GM19193 (cell line): ENCODE data around the gene FOLR2.

ENCODE experiments used
- POLR2A ChIP-seq: IDR thresholded peaks from 4 replicates; pipeline ENCODE4 v1.6.1; 2011; ENCODE audit not compliant: insufficient read depth, insufficient read length; ENCODE audit errors: extremely low read depth

Gene FOLR2

DNA sequence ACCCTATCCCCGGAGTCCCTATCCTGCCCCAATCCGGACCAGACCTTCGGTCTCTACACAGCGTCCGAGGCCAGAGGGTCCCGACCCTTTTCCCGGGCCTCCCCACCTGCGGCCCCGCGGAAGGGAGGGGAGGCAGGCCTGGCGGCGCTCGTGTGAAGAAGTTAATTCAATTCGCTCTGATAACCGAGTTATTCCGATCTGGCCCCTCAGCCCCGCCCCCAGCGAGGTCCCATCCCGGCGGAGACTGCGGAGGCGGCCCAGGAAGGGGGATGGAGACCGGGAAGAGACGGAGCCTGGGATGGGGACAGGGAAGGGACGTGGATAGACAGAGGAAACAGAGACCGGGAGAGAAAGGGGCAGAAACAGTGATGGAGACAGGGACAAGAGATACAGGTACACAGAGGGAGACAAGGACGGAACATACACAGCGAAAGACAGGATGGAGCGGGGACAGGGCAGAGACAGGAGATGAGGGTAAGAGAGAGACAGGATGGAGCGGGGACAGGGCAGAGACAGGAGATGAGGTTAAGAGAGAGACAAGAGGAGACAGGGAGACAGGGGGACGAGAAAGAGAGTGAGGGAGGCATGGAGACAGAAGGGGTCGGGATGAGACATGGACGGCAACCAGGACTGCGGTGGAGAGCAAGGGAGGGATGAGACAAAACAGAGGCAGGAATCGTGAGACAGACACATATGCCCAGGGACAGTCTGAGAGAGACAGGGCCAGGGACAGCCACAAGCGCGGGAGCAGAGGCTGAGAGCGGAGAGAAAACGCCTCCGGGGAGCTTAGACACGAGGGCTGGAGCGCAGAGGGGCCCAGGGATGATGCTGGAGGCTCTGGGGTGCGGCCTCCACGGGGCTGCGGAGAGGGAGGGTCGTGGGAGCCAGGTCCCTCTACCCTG is 28.0 kb downstream of the FOLR2 start:
- no peak for TF ChIP-seq POLR2A

DNA sequence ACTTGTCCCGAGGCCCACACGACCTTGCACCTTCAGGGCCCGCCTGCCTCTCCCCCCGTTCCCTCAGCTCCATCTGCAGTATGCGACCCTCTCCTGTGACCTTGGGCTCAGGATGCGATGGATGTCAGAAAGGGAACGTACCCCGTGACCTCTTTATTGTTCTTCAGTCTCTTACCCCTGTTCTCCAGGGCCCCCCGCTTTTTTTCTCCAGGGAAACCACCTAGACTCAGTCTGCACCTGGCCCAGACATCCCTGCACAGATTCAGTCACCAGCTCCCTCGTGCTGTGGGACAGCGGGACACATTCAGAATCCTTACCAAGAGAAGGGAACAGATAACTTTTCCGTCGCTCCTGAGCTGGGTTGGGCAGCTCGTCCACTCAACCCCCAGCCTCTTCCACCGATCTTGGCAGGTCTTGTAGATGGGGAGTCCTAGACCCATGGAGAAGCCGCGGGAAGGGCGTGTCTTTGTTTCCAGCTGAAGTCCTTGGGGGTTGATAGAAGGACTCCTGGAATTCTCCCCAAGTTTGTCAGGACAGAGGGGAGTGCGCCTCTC is 28.7 kb downstream of the FOLR2 start:
- TF ChIP-seq POLR2A, result no peak

DNA sequence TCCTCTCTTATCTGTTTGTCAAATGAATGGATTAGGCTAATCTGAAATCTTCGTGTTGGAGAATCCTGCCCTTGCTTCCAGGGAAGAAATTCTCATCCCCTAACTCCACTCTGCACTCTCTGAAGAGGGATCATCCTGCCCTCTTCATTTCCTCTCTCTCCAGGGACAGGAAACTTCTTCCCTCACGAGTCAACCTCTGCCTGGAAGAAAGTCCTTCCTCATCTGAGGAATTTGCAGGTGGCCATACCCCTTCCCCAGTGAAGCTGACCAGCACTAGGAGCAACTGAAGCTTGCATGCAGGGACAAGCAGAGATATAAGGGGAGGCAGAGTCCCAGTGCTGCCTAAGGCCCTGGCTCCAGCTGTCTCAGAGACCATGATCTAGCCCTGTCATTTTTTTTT is 31.0 kb downstream of the FOLR2 start:
- TF ChIP-seq POLR2A, result no peak

GRCh38 chr11:72249961-72250360 is 33.4 kb downstream of the FOLR2 start:
- no peak for TF ChIP-seq POLR2A

DNA sequence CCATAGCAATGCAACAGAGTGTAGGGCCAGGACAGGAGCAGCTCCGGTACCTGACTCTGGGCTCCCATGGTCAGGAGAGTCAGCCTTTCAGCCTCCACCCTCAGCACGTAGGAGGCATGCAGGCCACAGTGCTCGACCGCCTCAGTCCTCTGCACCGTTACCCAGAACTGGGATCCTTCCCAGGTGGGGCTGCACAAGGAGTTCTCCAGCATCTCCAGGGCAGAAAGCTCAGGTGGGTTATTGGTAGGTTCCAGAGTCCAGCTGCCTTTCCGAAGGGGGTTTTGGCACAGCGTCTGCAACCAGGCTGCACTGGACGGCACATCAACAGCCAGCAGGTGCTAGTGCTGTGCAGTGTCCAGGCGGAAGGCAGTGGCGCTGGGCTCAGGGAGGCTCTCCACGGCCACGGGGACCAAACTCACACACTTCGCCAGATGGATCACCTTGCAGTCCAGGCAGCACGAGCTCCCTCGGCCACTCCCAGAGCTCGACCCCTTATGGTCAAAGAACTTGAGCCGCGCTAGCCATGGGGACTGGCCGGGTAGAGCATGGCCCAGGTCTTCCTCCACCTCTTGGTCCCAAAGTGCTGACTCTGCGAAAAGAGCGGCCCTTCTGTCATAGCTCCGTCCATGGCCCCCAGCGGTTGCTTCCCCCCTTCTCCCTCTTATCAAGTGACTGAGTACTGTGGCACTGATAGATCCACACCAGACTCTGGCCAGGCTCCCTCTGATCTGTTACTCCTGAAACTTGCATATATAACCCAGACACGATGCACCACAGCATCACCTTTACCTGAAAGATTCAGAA is 34.3 kb downstream of the FOLR2 start:
- TF ChIP-seq POLR2A, result no peak

GRCh38 chr11:72251614-72252013 is 35.0 kb downstream of the FOLR2 start:
- TF ChIP-seq POLR2A, result no peak

DNA sequence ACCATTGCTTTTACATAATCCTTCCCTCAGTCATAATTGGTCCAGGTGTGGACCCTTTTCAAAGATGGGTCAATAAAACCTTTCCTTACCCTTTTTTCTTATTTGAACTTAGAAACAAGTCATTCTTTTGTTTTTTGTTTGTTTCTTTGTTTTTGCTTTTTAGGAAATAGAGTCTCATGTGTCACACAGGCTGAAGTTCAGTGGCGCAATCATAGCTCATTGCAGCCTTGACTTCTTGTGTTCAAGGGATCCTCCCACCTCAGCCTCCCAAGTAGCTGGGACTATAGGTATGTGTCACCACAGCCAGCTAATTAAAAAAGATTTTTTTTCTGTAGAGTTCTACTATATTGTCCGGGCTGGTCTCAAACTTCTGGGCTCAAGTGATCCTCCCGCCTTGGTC is 36.8 kb downstream of the FOLR2 start:
- no peak for TF ChIP-seq POLR2A

DNA sequence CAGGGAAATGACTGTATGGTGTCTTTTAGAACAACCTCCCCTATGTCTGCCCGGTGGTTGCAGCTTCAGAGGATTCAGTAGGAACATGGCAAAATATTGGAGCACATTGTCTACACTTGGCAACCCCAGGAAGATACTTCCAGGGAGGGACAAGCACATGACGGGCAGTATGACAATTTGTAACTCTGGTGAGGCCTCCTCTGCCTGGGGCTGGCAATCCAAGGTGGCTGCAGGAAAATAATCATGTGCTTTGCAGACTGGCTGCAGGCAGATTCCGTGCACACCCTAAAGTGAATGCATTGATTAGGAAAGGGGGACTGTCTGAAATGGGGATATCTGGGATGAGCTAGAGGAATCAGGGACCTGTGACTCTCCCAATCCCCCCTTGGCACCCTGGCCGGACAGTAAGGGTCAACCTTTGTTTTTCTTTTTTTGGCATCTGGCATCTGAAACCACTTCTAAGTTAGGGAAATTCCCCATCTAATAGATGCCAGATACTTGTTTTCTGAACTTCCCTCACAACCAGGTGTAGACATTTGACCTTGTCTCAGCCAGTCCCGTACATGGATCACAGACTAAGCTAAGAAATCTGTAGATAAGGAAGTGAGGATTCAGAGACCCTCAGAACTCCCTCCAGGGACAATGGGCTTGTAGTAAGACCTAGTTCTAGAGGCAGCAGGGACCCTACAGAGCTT is 37.9 kb downstream of the FOLR2 start:
- TF ChIP-seq POLR2A, result no peak

DNA sequence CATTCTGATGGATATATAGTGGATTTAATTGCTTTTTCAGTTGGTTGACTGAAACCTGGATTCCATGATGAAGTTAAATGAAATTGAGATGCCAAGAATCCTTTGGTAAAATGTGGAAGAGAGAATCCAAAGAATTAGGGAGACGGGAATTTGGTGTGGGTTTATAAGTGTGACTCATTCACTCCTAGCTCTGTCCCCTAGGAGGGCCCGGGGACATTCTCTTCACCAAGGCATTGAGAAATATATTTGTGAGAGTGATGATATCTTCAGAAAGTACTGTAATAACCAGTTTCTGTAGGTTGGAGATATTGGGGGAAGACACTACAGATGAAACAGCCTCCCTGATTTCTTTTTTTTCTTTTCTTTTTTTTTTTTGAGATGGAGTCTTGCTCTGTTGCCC is 41.0 kb downstream of the FOLR2 start:
- no peak for TF ChIP-seq POLR2A

DNA sequence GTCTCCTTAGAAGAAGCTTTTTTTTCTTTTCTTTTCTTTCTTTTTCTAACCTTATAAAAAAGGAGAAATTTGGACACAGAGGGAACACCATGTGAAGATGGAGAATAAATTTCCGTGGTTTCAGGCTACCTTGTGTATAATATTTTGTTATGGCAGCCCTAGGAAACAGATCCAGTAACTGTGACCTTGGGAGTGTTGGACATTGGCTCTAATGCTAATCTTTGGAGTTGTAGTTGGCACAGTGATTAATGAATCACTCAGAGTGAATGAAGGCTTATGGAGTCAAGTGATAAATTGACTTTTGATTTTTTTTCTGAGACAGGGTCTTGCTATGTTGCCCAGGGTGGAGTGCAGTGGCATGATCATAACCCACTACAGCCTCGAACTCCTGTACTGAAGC is 42.9 kb downstream of the FOLR2 start:
- no peak for TF ChIP-seq POLR2A

DNA sequence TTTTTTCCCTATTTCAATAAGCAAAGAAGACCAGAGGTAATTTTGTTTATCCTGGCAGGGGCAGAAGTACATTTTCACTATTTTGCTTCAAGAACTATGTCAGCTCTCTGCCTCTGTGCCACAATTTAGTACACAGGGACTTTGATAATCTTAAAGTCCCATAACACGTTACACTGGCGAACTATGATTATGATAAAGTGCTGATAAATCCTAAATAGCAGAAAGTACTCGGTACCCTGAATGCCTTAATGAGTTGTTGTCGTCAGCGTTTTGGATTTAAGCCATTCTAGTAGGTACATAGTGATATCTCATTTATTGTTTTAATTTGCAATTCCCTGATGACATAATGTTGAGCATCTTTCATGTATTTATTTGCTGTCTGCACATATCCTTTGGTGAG is 44.0 kb downstream of the FOLR2 start:
- TF ChIP-seq POLR2A, result no peak

DNA sequence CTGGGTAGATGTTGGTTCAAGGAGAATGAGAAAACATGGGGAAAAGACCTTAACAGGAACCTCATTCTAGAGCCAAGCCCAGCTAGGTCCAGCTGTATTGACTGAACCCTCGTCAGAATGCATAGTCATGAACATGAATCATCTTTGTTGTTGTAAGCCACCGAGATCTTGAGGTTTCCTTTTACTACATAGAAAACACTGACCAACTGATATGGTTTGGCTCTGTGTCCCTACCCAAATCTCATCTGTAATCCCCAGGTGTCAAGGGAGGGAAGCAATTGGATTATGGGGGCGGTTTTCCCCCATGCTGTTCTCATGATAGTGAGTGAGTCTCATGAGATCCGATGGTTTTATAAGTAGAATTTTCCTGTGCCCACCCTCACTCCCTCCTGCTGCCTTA is 46.8 kb downstream of the FOLR2 start:
- TF ChIP-seq POLR2A, result no peak

DNA sequence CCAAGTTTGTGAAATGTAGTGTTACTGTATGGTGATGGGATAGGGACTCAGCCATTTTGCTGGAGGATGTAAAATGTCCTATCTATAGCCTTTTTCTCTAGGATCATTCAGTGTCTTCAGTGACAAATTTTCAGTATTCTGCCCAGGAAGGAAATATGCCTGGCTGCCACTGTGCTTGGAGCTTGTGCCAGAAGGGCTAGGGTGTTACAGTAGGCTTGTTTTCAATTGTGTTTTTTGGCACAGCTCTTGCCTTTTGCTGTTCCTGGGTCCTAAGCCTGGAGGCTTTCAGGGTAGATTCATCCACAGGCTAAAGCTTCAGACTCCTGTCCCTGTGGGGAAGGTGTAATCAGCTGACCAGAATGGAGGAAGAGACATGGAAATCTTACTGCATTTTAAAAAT is 49.4 kb downstream of the FOLR2 start:
- TF ChIP-seq POLR2A, result no peak

DNA sequence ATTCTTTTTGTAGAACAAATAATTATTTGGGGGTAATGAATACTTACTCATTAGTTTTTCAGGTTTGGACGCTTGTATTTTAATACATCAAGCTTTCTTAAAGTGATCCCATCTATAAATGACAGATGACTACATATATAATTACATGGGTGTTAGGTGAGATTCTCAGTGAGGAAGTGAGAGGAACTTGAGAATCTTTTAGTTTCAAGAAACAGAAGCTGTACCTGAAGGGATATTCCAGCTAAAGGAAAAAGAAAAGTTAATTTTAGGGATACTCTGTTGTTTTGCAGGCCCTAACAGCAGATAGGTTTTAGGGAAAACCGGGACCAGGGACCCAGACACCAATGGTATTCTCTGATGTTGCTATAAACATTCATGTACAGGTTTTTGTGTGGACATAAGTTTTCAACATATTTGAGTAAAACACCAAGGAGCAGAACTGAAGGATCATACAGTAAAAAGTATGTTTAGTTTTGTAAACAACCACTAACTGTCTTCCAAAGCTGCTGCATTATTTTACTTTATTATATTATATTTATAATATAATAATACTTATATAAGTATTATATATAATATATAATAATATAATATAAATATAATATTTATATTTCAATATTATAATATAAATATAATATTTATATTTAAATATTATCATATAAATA is 51.5 kb downstream of the FOLR2 start:
- TF ChIP-seq POLR2A, result no peak
